IMR-90 (cell line): ENCODE measurements around the gene GGCT. TPM values are rescaled to one million over a fixed set of nuclear protein-coding genes. Genes with fewer than 3 reads are reported as not detected.

Experiments used
- ATAC-seq: fragments of 200-7000 bp; cut with Tn5 transposase; 2 replicates; pipeline ENCODE4 v1.9.1; 2020; ENCODE audit warnings: low read depth, mild to moderate bottlenecking, moderate library complexity
- BruUV-seq: library from RNA; stranded (reverse); fragments of 400-500 nt; replicated peaks from 2 replicates; lab custom pipeline; 2021; lab: Mats Ljungman, UMichigan
- CTCF ChIA-PET: fragments of 300-600 bp; formaldehyde crosslinking; extraction: SDS; loops from one replicate; lab custom pipeline; 2021; ENCODE audit warnings: antibody characterized with exemption; lab: Yijun Ruan, JAX
- POLR2A ChIA-PET: fragments of 300-600 bp; sonication (Branson Sonifier 250); formaldehyde crosslinking; loops from one replicate; lab custom pipeline; 2022; ENCODE audit warnings: antibody characterized with exemption; ENCODE audit not compliant: unreplicated experiment; lab: Charles Lee
- DNase-seq: peaks from one replicate; pipeline ENCODE4 v3.0.0; 2013
- H2AFZ ChIP-seq: replicated peaks from 2 replicates; pipeline ENCODE3; 2013; ENCODE audit warnings: low read length, mild to moderate bottlenecking; ENCODE audit not compliant: poor library complexity
- H2AK5ac ChIP-seq: 2 replicates; pipeline ENCODE4 v1.6.1; 2013; ENCODE audit warnings: low read depth, low read length, inconsistent platforms
- H2AK9ac ChIP-seq: replicated peaks from 2 replicates; pipeline ENCODE3; 2013; ENCODE audit warnings: mild to moderate bottlenecking, low read depth, low read length, moderate library complexity; ENCODE audit not compliant: poor library complexity
- H2BK120ac ChIP-seq: 2 replicates; pipeline ENCODE4 v1.6.1; 2013; ENCODE audit warnings: low read depth, low read length, inconsistent platforms
- H2BK15ac ChIP-seq: 3 replicates; pipeline ENCODE4 v1.6.1; 2013; ENCODE audit warnings: low read depth, low read length, inconsistent platforms
- H2BK20ac ChIP-seq: 2 replicates; pipeline ENCODE4 v1.6.1; 2013; ENCODE audit warnings: low read depth, mild to moderate bottlenecking, inconsistent platforms, low read length, moderate library complexity
- H2BK5ac ChIP-seq: 2 replicates; pipeline ENCODE4 v1.6.1; 2013; ENCODE audit warnings: mild to moderate bottlenecking, low read depth, low read length, inconsistent platforms; ENCODE audit not compliant: poor library complexity, severe bottlenecking
- H3K14ac ChIP-seq: replicated peaks from 2 replicates; pipeline ENCODE4 v1.6.1; 2013; ENCODE audit warnings: low read depth, low read length, inconsistent platforms
- H3K18ac ChIP-seq: 2 replicates; pipeline ENCODE4 v1.6.1; 2013; ENCODE audit warnings: low read depth, low read length, control low read depth
- H3K23ac ChIP-seq: 2 replicates; pipeline ENCODE4 v1.6.1; 2013; ENCODE audit warnings: low read depth, low read length, inconsistent platforms
- H3K27ac ChIP-seq: 2 replicates; pipeline ENCODE4 v1.5.1; 2013; ENCODE audit warnings: mild to moderate bottlenecking, control low read depth, low read length; ENCODE audit not compliant: insufficient read depth
- H3K27me3 ChIP-seq: 2 replicates; pipeline ENCODE4 v1.6.1; 2013; ENCODE audit warnings: low read length; ENCODE audit not compliant: control insufficient read depth, insufficient read depth
- H3K36me3 ChIP-seq: 2 replicates; pipeline ENCODE4 v1.6.1; 2013; ENCODE audit warnings: low read length, mixed read lengths; ENCODE audit not compliant: control insufficient read depth, insufficient read depth
- H3K4ac ChIP-seq: 2 replicates; pipeline ENCODE4 v1.6.1; 2013; ENCODE audit warnings: low read depth, low read length, inconsistent platforms
- H3K4me1 ChIP-seq: 2 replicates; pipeline ENCODE4 v1.6.1; 2013; ENCODE audit warnings: low read length, mixed read lengths; ENCODE audit not compliant: control insufficient read depth, insufficient read depth
- H3K4me2 ChIP-seq: 2 replicates; pipeline ENCODE4 v1.6.1; 2013; ENCODE audit warnings: low read depth, mild to moderate bottlenecking, control low read depth, low read length, moderate library complexity
- H3K4me3 ChIP-seq: 2 replicates; pipeline ENCODE4 v1.5.1; 2013; ENCODE audit warnings: low read depth, mild to moderate bottlenecking, control low read depth, low read length, moderate library complexity; ENCODE audit not compliant: insufficient read depth
- H3K56ac ChIP-seq: 2 replicates; pipeline ENCODE4 v1.6.1; 2013; ENCODE audit warnings: low read length, inconsistent platforms; ENCODE audit not compliant: insufficient read depth; ENCODE audit errors: extremely low read depth
- H3K79me1 ChIP-seq, 2 experiments: 2 replicates each; pipeline ENCODE4 v1.6.1; 2013; ENCODE audit warnings: low read length in 2 of 2, inconsistent platforms in 1 of 2, low read depth in 1 of 2
- H3K9ac ChIP-seq: 2 replicates; pipeline ENCODE4 v1.6.1; 2013; ENCODE audit warnings: low read depth, low read length, control low read depth
- H3K9me1 ChIP-seq: 2 replicates; pipeline ENCODE4 v1.6.1; 2013; ENCODE audit warnings: low read length, inconsistent platforms; ENCODE audit not compliant: insufficient read depth
- H3K9me3 ChIP-seq: 2 replicates; pipeline ENCODE4 v1.6.1; 2013; ENCODE audit warnings: low read length; ENCODE audit not compliant: control insufficient read depth, insufficient read depth
- H4K20me1 ChIP-seq: 2 replicates; pipeline ENCODE4 v1.6.1; 2013; ENCODE audit warnings: low read length, inconsistent platforms; ENCODE audit not compliant: insufficient read depth
- H4K5ac ChIP-seq: 2 replicates; pipeline ENCODE4 v1.6.1; 2013; ENCODE audit warnings: mild to moderate bottlenecking, low read depth, low read length, control low read depth
- H4K8ac ChIP-seq, 2 experiments: 2 replicates each; pipeline ENCODE4 v1.6.1; 2013; ENCODE audit warnings: low read depth in 2 of 2, low read length in 2 of 2, control low read depth in 1 of 2, inconsistent platforms in 1 of 2
- H4K91ac ChIP-seq: 2 replicates; pipeline ENCODE4 v1.6.1; 2013; ENCODE audit warnings: low read depth, low read length, inconsistent platforms; ENCODE audit not compliant: insufficient read depth
- BHLHE40 ChIP-seq: fragments of 150-350 bp; IDR thresholded peaks from 2 replicates; pipeline ENCODE4 v1.6.1; 2016; ENCODE audit warnings: mild to moderate bottlenecking, low read depth, low read length
- CEBPB ChIP-seq: IDR thresholded peaks from 2 replicates; pipeline ENCODE4 v1.6.1; 2012; ENCODE audit warnings: low read depth, low read length, improper control_type of control experiment
- CHD1 ChIP-seq: IDR thresholded peaks from 2 replicates; pipeline ENCODE4 v1.6.1; 2012; ENCODE audit warnings: low read depth, low read length, improper control_type of control experiment
- FOS ChIP-seq: fragments of 150-350 bp; IDR thresholded peaks from 2 replicates; pipeline ENCODE4 v1.6.1; 2016; ENCODE audit warnings: low read depth, low read length
- MAFK ChIP-seq: IDR thresholded peaks from 2 replicates; pipeline ENCODE4 v1.6.1; 2012; ENCODE audit warnings: low read depth, low read length, improper control_type of control experiment
- MAZ ChIP-seq: IDR thresholded peaks from 2 replicates; pipeline ENCODE4 v1.6.1; 2012; ENCODE audit warnings: low read depth, mild to moderate bottlenecking, low read length, improper control_type of control experiment, moderate library complexity, borderline replicate concordance
- MXI1 ChIP-seq: IDR thresholded peaks from 2 replicates; pipeline ENCODE4 v1.6.1; 2012; ENCODE audit warnings: low read depth, mild to moderate bottlenecking, low read length, moderate library complexity, borderline replicate concordance
- NFE2L2 ChIP-seq: fragments of 150-350 bp; IDR thresholded peaks from 2 replicates; pipeline ENCODE4 v1.6.1; 2016; ENCODE audit warnings: low read depth, mild to moderate bottlenecking, low read length
- POLR2A ChIP-seq: IDR thresholded peaks from 2 replicates; pipeline ENCODE4 v1.6.1; 2012; ENCODE audit warnings: mild to moderate bottlenecking, low read depth, low read length
- RAD21 ChIP-seq: IDR thresholded peaks from 2 replicates; pipeline ENCODE4 v1.6.1; 2012; ENCODE audit warnings: low read length, improper control_type of control experiment
- RCOR1 ChIP-seq: IDR thresholded peaks from 2 replicates; pipeline ENCODE4 v1.6.1; 2012; ENCODE audit warnings: mild to moderate bottlenecking, low read length, improper control_type of control experiment; ENCODE audit not compliant: insufficient replicate concordance
- RFX5 ChIP-seq: IDR thresholded peaks from 2 replicates; pipeline ENCODE4 v1.8.0; 2012; ENCODE audit warnings: low read depth, mild to moderate bottlenecking, low read length, moderate library complexity
- SMC3 ChIP-seq: fragments of 150-350 bp; IDR thresholded peaks from 2 replicates; pipeline ENCODE4 v1.6.1; 2016; ENCODE audit warnings: low read depth, mild to moderate bottlenecking, antibody characterized with exemption, low read length, moderate library complexity
- WGBS, 2 experiments: methylation state at CpG; one replicate each; pipeline versions ENCODE4 v1.1.5 to v1.1.7; 2013; ENCODE audit warnings: missing lambda C conversion rate in 2 of 2; ENCODE audit not compliant: insufficient read length in 1 of 2; ENCODE audit errors: extremely low coverage in 2 of 2; 5-methylcytosine and 5-hydroxymethylcytosine counted together
- dilution Hi-C: fragments of 300-500 bp; cut with HindIII; formaldehyde crosslinking; loops from one replicate; pipeline ENCODE4 v1.14.3; 2018; ENCODE audit warnings: low sequenced_read_pairs; ENCODE audit not compliant: unreplicated experiment
- in situ Hi-C: fragments of 300-500 bp; cut with MboI; formaldehyde crosslinking; loops from 3 replicates; pipeline ENCODE4 v1.14.3; 2019; ENCODE audit warnings: low sequenced_read_pairs, inconsistent platforms, mixed read lengths
- intact Hi-C: fragments of 100-400 bp; cut with micrococcal nuclease; formaldehyde crosslinking; loops from 2 replicates; pipeline ENCODE4 v1.10.0; 2022
- polyA plus RNA-seq, 3 experiments: library from polyadenylated mRNA; depleted of rRNA; stranded (reverse); fragments of >200 nt; gene quantifications; 2 replicates each; pipeline ENCODE4 v1.2.3, GENCODE V29; 2012; ENCODE audit warnings: low replicate concordance in 1 of 3
- total RNA-seq: library from RNA; depleted of rRNA; stranded (reverse); fragments of >200 nt; gene quantifications from 2 replicates; pipeline ENCODE4 v1.2.3, GENCODE V29; 2012
- TF ChIP-seq, protein P1 (sequence below): fragments of 150-350 bp; IDR thresholded peaks from 2 replicates; pipeline ENCODE4 v1.6.1; 2016; ENCODE audit warnings: low read depth, mild to moderate bottlenecking, low read length, moderate library complexity, borderline replicate concordance
- TF ChIP-seq, protein P2 (sequence below): conservative IDR thresholded peaks from 2 replicates; pipeline ENCODE4 v1.5.1; 2012; ENCODE audit warnings: mild to moderate bottlenecking, low read depth, low read length, improper control_type of control experiment
- TF ChIP-seq, protein P3 (sequence below): fragments of 150-350 bp; IDR thresholded peaks from 2 replicates; pipeline ENCODE4 v1.6.1; 2017; ENCODE audit warnings: mild to moderate bottlenecking, antibody characterized with exemption, low read length, low read depth

GGCT gene
- total and polyA plus RNA-seq, 2 of the 4 experiments (the other 2 are of a cell fraction): 12.0 to 18.6 TPM

DNA sequence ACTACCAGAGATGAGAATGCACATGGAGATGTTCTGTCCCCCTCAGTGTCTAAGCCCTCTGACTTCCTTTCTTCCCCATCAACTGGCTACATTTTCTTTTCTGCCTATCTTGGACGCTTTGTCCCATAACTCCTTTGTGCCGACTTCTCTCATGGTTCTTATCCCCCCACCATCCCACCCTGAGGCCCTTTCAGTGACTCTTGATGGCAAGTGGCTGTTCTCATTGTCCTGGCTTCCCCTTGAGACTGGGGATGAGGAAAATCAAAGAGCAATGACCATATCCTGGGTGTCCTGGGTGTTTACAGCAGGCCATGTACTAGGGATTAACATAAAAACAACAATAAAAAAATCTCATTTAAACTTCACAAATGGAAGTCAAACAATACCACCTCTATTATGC, 18.8 kb upstream of the GGCT start:
- Histone ChIP-seq H3K56ac (no peak overlapping the region), H2BK20ac (no peak overlapping the region), H2AK5ac (no peak overlapping the region), H4K8ac (no peak overlapping the region), H3K36me3 (no peaks in the 10 kb centered on the region), H3K4ac (no peak overlapping the region), H3K27ac (no peak overlapping the region), H3K9me3 (no peaks in the 10 kb centered on the region), H3K4me3 (no peak overlapping the region), H2BK120ac (no peak overlapping the region), H3K27me3 (no peaks in the 10 kb centered on the region), H3K79me1 (no peaks in the 10 kb centered on the region), H4K5ac (no peak overlapping the region), H2AFZ (no peak overlapping the region), H3K9ac (no peak overlapping the region), H3K9me1 (peaks cover 3% of the 10 kb centered on the region; the same call in 1 of the 2 replicates), H3K4me1 (peaks cover 4% of the 10 kb centered on the region), H2BK5ac (no peak overlapping the region), H3K18ac (no peak overlapping the region), H2AK9ac (no peak overlapping the region), H4K20me1 (no peaks in the 10 kb centered on the region), H3K14ac (no peak overlapping the region), H2BK15ac (no peak overlapping the region), H3K23ac (no peak overlapping the region), H3K4me2 (no peak overlapping the region), H4K91ac (no peak overlapping the region)
- no TSS peak for BruUV-seq
- DNase-seq (no peak), ATAC-seq (no peak)
- dilution Hi-C loops: no loop called here
- TF ChIP-seq, protein P1, sequence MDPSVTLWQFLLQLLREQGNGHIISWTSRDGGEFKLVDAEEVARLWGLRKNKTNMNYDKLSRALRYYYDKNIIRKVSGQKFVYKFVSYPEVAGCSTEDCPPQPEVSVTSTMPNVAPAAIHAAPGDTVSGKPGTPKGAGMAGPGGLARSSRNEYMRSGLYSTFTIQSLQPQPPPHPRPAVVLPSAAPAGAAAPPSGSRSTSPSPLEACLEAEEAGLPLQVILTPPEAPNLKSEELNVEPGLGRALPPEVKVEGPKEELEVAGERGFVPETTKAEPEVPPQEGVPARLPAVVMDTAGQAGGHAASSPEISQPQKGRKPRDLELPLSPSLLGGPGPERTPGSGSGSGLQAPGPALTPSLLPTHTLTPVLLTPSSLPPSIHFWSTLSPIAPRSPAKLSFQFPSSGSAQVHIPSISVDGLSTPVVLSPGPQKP: no peak
- TF ChIP-seq RAD21 (no peak), MAZ (no peak), CHD1 (no peak), RCOR1 (no peak), POLR2A (no peak), SMC3 (no peak), RFX5 (no peak), BHLHE40 (no peak), MAFK (no peak), FOS (no peak), CEBPB (no peak), NFE2L2 (no peak), MXI1 (no peak)
- TF ChIP-seq, protein P2, sequence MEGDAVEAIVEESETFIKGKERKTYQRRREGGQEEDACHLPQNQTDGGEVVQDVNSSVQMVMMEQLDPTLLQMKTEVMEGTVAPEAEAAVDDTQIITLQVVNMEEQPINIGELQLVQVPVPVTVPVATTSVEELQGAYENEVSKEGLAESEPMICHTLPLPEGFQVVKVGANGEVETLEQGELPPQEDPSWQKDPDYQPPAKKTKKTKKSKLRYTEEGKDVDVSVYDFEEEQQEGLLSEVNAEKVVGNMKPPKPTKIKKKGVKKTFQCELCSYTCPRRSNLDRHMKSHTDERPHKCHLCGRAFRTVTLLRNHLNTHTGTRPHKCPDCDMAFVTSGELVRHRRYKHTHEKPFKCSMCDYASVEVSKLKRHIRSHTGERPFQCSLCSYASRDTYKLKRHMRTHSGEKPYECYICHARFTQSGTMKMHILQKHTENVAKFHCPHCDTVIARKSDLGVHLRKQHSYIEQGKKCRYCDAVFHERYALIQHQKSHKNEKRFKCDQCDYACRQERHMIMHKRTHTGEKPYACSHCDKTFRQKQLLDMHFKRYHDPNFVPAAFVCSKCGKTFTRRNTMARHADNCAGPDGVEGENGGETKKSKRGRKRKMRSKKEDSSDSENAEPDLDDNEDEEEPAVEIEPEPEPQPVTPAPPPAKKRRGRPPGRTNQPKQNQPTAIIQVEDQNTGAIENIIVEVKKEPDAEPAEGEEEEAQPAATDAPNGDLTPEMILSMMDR: no peak
- TF ChIP-seq, protein P3, sequence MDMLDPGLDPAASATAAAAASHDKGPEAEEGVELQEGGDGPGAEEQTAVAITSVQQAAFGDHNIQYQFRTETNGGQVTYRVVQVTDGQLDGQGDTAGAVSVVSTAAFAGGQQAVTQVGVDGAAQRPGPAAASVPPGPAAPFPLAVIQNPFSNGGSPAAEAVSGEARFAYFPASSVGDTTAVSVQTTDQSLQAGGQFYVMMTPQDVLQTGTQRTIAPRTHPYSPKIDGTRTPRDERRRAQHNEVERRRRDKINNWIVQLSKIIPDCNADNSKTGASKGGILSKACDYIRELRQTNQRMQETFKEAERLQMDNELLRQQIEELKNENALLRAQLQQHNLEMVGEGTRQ: no peak
- CTCF ChIA-PET: no interaction called here
- POLR2A ChIA-PET: no interaction called here
- WGBS, 2 experiments: no CpG with 5 or more reads among the region's 2 CpGs
- in situ Hi-C loops: no loop called here
- intact Hi-C loops: no loop called here
